Retina (tissue), 1 donor: Measurements from ENCODE around the gene ZNF823.

Source experiments
- DNase-seq: peaks from one replicate; pipeline ENCODE4 v3.0.0-alpha.2; 2016

The ZNF823 gene

DNA sequence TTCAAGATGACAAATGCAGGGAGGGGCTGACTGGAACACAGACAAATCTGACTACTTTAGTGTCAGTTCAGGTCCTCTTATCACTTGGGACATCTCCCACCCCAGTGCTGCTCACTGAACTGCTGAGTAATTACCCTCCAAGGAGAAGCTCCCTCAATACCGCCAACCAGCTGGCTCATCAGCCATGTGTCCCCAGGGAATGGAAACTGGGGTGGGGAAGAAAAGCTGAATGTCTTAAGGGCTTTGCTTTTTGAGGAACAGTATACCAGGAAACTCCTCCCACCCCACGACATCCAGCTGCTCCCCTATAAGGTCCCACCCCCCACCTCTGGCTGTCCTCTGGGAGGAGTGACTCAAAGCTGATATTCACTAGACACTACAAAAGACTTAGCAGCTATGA, 2.0 kb downstream of the ZNF823 start:
- peak; percentile 3 for DNase-seq

DNA sequence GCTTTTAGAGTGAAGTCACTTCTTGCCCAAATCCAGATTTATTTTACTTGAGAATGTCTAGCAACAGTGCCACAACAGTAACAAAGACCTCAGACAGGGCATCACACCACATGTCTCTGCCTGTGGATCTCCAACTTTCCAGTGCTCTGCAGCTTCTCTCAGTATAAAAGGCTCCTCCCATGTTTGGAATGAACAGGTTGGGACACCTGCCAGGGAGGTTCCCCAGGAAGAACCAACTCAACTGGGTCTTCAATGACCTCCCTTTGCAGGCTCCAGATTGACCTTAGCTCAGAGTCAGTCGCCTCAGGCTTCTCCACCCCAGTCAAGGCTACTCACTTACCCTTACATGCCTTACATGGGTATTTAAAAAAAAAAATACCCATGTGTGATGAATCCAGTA, 3.4 kb downstream of the ZNF823 start:
- no peak for DNase-seq

GRCh38 chr19:11729586-11729985, 9.2 kb downstream of the ZNF823 start:
- DNase-seq, result no peak

- DNase-seq, result no peak
Measured at GRCh38 chr19:11722414-11722813, 16.3 kb downstream of the ZNF823 start.

DNA sequence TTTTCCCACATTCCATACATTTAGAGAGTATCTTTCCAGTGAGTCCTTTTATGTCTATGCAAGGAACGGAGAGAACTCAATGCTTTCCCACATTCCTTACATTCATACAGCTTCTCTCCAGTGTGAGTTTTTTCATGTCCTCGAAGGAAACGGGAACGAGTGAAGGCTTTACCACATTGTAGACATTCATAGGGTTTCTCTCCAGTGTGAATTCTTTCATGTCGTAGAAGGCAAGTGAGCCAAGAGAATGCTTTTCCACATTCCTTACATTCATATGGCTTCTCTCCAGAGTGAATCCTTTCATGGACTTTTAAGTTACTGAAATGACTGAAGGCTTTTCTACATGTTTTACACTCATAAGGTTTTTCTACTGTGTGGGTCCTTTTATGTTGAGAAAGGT, 17.1 kb downstream of the ZNF823 start:
- DNase-seq, result no peak

- DNase-seq, result no peak
Measured at GRCh38 chr19:11710313-11710712, 28.4 kb downstream of the ZNF823 start.

GRCh38 chr19:11708457-11708856, 30.3 kb downstream of the ZNF823 start:
- no peak for DNase-seq

DNA sequence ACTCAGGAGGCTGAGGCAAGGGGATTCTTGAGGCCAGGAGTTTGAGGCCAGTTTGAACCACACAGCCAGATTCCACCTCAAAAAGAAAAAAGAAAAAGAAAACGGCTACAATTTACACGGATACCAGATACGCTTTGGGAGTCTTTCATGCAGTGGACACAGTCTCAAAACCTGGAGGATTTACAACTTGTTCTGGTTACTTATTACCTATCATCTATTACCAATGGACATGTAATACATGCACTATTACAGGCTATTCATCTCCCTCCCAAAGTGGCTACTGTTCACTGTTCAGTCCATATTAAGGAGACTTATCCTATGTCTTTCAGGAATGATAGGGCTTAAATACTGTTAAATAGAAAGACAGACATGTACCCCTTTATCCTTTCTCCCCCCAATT, 33.3 kb downstream of the ZNF823 start:
- no peak for DNase-seq

DNA sequence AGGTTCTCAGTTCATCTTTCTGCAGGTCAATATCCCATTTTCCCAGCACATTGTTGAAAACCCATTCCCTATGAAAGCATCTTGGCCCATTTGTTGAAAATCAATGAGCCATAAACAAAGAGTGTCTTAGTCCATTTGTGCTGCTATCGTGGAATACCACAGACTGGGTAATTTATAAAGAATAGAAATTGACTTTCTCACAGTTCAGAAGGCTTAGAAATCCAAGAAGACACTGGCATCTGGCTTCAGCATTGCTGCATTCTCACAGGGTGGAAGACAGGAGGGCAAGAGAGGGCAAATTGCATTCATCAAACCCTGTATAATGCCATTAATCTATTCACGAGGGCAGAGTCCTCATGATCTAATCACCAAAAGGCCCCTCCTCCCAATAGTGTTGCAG, 34.1 kb downstream of the ZNF823 start:
- DNase-seq, result peak; percentile 20

- DNase-seq, result peak; percentile 33
Measured at GRCh38 chr19:11699931-11700794, 38.6 kb downstream of the ZNF823 start.

GRCh38 chr19:11698231-11698630, 40.5 kb downstream of the ZNF823 start:
- DNase-seq, result no peak

DNA sequence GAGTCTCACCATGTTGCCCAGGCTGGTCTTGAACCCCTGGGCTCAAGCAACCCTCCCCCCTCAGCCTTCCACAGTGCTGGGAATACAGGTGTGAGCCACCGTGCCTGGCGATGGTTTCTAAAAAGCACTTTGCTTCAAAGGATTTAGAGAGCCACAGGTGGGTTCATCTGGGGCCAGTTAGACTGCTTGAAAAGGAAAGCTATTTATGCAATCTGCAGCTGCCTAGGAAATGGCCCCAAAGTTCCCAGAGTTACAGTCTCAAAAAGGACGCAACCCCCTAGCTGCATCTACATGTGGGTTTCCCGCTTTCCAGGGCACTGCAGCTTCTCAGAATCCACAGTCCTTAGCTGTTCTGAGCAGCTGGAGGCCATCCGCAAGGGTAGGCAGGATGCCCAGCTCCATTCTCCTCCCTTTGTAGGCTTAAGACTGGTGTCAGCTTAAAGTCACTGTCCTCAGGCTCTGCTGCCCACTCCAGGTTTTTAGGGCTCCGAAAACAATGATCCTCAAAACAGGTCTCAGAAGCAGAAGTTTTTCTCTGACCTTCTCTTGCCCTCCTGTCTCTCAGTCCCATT, 41.4 kb downstream of the ZNF823 start:
- DNase-seq, result no peak

DNA sequence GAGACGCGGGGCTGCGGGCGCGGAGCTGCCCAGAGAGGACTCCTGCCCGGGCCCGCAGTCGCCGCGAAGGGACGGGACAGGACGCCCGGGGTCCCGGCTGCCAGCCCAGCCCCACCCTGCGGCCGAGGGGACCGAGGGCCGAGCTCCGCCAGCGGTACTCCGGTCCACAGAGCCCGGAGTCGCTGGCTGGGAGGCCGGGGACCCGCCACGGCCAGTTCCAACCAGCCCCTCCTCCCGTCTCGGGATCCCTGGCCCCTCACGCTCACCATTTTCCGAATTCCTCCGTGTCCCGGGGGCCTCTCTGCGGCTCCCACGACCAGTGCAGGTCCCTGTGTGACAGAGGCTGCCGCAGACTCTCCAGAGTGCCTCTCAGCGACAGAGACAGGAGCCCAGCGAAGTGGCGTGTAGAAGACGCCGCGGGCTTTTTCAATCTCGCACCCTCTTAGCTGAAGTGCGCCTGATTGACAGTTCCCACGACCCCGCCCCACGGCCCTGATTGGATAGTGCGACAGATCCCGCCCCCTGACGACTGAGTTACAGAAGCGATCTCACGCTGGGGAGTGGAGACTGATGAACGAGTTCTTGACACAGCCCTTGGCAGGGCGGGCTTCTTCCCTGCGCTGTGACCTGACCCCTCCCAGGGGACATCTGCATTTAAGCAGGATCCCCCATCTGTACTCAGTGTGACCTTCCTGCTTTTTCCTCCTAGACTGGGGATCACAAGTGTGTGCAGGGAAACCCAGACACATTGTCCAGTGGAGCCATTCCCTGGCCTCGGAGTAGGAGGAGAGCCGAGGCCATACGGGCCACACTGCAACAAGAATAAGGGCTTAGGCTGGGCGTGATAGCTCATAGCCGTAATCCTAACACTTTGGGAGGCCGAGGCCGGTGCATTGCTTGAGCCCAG, 44.0 kb downstream of the ZNF823 start:
- DNase-seq, result peak; percentile 97

DNA sequence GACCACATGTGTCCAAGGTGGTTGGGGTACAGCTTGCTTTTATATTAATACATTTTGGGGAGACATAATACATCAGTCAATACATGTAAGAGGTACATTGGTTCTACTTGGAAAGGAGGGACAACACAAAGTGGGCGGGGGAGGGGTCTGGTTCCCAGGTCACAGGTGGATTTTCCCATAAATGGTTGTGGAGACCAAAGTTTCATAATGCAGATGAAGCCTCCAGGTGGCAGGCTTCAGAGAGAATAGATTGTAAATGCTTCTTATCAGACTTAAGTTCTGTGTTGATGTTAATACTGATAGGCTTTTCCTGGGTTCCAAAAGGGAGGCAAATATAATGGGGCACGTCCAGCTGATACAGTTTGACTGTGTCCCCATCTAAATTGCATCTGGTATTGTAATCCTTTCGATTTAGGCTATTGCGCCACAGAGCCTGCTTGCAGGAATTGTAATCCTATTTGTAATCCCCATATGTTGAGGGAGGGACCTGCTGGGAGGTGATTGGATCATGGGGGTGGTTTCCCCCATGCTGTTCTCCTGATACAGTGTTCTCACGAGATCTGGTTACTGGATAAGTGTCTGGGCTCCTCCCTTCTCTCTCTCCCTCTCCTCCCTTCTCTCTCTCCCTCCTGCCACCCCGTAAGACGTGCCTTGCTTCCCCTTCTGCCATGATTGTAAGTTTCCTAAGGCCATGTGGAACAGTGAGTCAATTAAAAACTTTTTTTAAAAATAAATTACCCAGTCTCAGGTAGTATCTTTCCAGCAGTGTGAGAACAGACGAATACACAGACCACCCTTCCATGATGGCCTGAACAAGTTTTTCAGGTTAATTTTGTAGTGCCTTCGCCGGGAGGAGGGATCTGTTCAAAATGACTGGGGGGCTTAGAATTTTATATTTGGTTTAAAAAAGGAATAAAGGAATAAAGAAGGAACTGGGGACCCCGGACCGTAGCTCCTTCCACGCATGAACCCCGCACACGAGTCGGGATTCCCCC, 44.9 kb downstream of the ZNF823 start:
- DNase-seq, result peak; percentile 63

GRCh38 chr19:11692127-11692790, 46.5 kb downstream of the ZNF823 start:
- DNase-seq, result no peak

- no peak for DNase-seq
Measured at GRCh38 chr19:11685676-11686650, 52.8 kb downstream of the ZNF823 start.

- no peak for DNase-seq
Measured at GRCh38 chr19:11684987-11685675, 53.6 kb downstream of the ZNF823 start.

- DNase-seq, result no peak
Measured at GRCh38 chr19:11680689-11681302, 58.0 kb downstream of the ZNF823 start.

DNA sequence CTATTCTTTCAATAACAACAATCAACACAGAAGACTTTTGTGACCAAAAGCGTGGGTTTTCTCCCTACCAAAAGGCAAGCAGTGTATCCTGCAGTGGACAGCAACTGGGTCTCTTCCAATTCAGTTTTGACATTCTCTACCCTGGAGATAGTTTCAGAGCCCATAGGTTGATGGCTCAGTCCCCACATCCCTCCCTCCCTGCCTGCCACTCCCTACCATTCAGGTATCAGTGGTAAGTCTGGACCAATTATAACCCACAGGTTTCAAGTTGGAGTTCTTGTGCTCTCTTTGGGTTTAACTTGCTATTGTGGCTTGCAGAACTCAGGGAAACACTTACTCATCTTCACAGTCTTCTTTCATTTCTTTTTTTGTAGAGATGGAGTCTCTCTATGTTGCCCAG, 60.2 kb downstream of the ZNF823 start:
- DNase-seq, result no peak
